C4-2B (cell line): ENCODE results near the gene PIGU.

ENCODE experiments used
- H3K27ac ChIP-seq: fragments of 450-650 bp; 2 replicates; pipeline ENCODE4 v1.5.1; 2017
- CTCF ChIP-seq: fragments of 450-650 bp; conservative IDR thresholded peaks from 2 replicates; pipeline ENCODE4 v1.5.1; 2017; ENCODE audit warnings: mild to moderate bottlenecking
- ZFX ChIP-seq: fragments of 450-650 bp; IDR thresholded peaks from 2 replicates; pipeline ENCODE4 v1.6.1; 2017

Gene PIGU

GRCh38 chr20:34709831-34710567 is 33.1 kb upstream of the PIGU start:
- TF ChIP-seq ZFX: 0 out of 2 replicates have a peak, but pooled peaks have one; percentile 19
- peak; percentile 72 for TF ChIP-seq CTCF
- H3K27ac ChIP-seq: peak overlapping the region; percentile 62

- H3K27ac ChIP-seq: peak overlapping the region; percentile 62
- TF ChIP-seq CTCF (no peak), ZFX (no peak)
These were observed 32.3 kb upstream of the PIGU start for GRCh38 chr20:34709044-34709830.

- H3K27ac ChIP-seq: peak overlapping the region; percentile 62; the same call in 1 of the 2 replicates
- TF ChIP-seq CTCF (no peak; the same call in 1 of the 2 replicates), ZFX (no peak)
These were observed 31.7 kb upstream of the PIGU start for GRCh38 chr20:34708621-34709043.

DNA sequence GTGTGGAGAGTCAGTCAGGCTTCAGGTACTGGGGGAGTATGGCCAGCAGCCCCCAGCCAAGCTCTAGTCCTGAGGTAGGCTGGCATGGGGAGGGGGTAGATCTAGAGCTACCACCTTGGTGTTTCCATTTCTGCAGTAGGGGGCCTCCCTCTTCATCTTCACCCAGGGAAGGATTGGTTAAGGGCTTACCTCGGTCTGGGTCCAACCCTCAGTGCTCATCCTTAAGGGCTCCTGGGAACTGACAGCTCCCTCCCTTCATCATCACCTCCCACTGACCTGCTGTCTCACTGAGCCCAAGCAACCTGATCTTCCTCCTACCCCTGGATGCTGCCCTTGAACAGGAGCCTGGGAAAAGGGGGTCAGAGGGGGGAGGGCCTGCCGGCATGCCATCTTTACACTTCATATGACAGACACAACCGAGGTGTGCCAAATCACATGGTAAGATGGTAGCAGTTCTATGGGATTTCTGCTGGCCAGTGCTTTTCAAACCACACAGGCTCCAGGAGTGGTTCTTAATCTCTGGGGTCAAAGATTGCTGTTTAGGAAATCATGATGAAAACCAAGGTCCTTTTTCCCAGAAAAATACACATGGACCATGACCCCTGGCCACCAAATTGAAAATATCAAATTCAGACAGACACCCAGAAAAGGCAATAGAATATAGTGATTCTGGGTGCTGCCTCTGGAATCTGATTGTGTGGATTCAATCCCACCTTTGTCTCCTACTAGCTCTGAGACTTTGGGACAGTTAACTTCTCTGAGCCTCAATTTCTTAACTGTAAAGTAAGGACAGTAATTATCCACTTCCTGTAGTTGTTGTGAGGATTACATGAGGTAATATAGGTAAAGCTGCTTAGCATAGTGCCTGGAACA is 30.3 kb upstream of the PIGU start:
- H3K27ac ChIP-seq: no peak overlapping the region
- TF ChIP-seq ZFX (no peak), CTCF (no peak)

DNA sequence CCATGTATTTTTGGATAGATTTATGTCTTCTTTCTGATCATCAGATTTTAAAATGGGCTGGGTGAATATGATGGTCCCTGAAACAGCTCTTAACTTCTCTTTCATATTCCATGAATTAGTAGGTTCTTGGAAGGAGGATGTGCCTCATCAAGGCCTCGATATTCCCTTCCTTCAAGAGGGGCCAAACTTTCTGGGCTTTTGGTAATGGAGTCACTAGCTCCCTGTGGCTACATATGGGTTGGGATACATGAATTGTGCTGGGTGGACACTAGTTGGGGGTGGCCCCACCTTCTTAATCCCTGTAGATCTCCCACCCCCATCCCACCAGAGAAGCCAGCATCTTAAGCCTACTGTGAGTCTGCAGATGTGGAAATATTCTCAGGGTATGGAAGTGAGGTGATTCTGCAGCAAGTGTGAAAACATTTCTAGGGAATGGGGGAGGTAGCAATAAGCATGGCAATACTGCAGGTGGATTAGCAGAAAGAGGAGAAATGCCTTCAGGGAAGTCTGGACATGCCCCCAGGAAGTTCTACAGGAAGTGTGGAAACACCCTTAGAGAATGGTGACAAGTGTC is 29.5 kb upstream of the PIGU start:
- TF ChIP-seq CTCF: no peak
- no peak for TF ChIP-seq ZFX
- H3K27ac ChIP-seq: peak overlapping the region; percentile 97; the same call in 1 of the 2 replicates

GRCh38 chr20:34705397-34706301 is 28.8 kb upstream of the PIGU start:
- H3K27ac ChIP-seq: peak overlapping the region; percentile 97
- no peak for TF ChIP-seq ZFX
- TF ChIP-seq CTCF: no peak; the same call in 1 of the 2 replicates
